ENCODE results near the gene POPDC2.
"Not testable (repeated sequence)": the region's sequence is repeated elsewhere in the genome, so short reads cannot be mapped to it uniquely, and the experiment has no call there.

POPDC2 gene

DNA sequence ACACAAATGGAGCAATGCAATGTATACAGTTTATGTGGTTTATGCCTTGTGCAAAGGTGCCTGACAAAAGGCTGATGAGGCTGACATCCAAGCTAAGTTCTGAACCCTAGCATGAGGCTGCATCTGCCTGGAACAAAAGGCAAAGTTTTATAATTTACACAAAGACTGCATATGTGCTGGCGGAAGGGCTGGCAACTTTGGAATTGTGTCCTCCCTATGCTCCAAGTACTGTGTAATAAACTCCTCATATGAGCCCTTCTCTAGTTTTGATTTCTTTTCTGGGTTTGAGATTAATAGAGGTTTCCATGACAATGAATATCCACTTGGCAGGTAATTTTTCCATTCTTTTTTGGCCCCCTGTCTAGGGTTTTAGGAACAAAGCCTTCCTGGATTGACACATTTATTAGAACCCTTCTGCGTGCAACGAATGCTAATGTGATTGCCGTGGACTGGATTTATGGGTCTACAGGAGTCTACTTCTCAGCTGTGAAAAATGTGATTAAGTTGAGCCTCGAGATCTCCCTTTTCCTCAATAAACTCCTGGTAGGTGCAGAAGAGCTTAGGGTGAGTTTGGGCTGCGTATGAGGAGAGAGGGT lies 51.9 kb downstream of the POPDC2 start:
- Histone ChIP-seq H2AFZ (ENCODE audit: low read depth, low read length) (no peak overlapping the region), H3K4me3 (ENCODE audit: low read length) (no peak overlapping the region), H3K27me3 (ENCODE audit: insufficient read depth, low read length) (peaks cover 3% of the 10 kb centered on the region), H3K9me3 (ENCODE audit: low read length) (no peaks in the 10 kb centered on the region), H3K36me3 (ENCODE audit: insufficient read depth, low read length) (no peaks in the 10 kb centered on the region), H3K4me1 (ENCODE audit: insufficient read depth, low read length) (no peaks in the 10 kb centered on the region)

DNA sequence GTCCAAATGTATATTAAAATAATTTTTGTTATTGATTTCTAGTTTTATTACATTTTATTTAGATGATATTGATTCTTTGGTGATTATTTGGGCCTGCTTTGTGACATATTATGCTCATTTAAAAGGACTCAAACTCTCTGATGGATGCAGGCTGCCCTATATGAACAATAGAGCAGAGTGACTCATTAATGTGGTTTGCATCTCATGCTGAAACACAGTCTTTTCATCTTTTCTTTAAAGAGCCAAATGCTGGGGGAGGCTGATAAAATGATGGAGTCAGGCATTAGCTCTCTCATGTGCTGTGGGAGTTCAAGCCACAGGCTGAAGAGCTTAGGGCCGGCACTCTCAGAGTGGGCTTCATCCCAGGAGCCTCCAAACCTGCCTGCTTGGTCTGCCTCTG lies 55.5 kb downstream of the POPDC2 start:
- H3K4me3 ChIP-seq (ENCODE audit: low read length): no peak overlapping the region
- peaks cover 3% of the 10 kb centered on the region for H3K27me3 ChIP-seq (ENCODE audit: insufficient read depth, low read length)
- no peak overlapping the region for H2AFZ ChIP-seq (ENCODE audit: low read depth, low read length)
- no peaks in the 10 kb centered on the region for H3K36me3 ChIP-seq (ENCODE audit: insufficient read depth, low read length)
- no peaks in the 10 kb centered on the region for H3K4me1 ChIP-seq (ENCODE audit: insufficient read depth, low read length)
- H3K9me3 ChIP-seq (ENCODE audit: low read length): no peaks in the 10 kb centered on the region

DNA sequence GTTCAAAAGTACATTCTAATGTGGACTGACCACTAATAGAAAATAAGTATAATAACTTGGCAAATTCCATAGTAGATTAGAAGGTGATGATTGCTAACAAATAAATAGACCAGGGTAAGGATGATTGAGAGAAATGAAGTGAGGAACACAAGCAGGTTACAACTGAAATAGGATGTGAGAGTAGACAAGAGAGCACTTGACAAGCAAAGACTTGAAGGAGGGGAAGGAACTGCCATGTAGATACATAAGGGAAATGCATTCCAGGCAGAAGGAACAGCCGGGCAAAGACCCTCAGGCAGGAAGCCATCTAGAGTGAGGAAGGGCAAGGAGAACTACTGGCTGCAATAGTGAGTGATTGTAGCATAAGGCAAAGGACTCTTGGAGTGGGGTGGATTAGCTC lies 57.7 kb downstream of the POPDC2 start:
- Histone ChIP-seq H3K27me3 (ENCODE audit: insufficient read depth, low read length) (peaks cover 7% of the 10 kb centered on the region), H2AFZ (ENCODE audit: low read depth, low read length) (no peak overlapping the region), H3K4me3 (ENCODE audit: low read length) (no peak overlapping the region), H3K9me3 (ENCODE audit: low read length) (no peaks in the 10 kb centered on the region), H3K4me1 (ENCODE audit: insufficient read depth, low read length) (no peaks in the 10 kb centered on the region), H3K36me3 (ENCODE audit: insufficient read depth, low read length) (no peaks in the 10 kb centered on the region)

DNA sequence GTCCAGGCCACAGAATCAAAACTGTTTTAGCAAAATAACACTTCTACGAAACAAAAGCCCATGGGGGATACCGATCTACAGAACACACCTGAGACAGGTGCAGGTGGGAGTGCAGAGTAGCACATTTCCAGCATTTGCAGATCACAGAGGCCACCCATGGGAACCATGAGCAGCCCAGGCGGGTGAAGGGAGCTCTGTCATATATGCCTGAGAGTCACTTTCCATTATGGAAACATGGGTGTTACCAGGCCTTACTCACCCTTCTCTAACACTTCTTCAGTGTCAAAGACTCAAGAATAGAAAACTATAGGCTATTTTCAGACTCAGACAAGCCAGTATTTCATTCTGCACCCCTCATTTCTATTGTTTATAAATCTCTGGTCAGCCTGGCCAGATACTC lies 59.2 kb downstream of the POPDC2 start:
- Histone ChIP-seq H3K4me3 (ENCODE audit: low read length) (no peak overlapping the region), H2AFZ (ENCODE audit: low read depth, low read length) (no peak overlapping the region), H3K36me3 (ENCODE audit: insufficient read depth, low read length) (no peaks in the 10 kb centered on the region), H3K4me1 (ENCODE audit: insufficient read depth, low read length) (no peaks in the 10 kb centered on the region), H3K9me3 (ENCODE audit: low read length) (no peaks in the 10 kb centered on the region), H3K27me3 (ENCODE audit: insufficient read depth, low read length) (peaks cover 7% of the 10 kb centered on the region)

DNA sequence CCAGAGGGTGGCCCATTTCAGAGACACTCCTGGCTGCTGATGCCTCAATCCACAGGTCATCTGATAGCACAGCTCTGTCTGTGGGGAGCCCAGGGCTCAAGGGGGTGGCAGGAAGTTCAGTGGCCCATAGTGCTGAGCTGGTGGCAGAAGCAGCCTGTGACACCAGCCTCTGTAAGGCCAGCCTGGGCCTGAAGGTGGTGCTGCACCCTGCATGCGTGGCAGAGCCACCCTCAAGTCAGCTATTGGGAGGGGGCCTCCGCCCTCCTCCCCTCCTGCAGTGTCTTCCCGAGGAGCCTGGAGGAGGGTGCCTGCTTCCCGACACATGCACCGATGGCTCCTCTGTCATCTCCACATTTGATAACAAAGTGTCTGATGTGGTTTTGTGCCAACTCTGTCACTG lies 59.7 kb downstream of the POPDC2 start:
- Histone ChIP-seq H3K36me3 (ENCODE audit: insufficient read depth, low read length) (no peaks in the 10 kb centered on the region), H2AFZ (ENCODE audit: low read depth, low read length) (no peak overlapping the region), H3K4me1 (ENCODE audit: insufficient read depth, low read length) (no peaks in the 10 kb centered on the region), H3K4me3 (ENCODE audit: low read length) (no peak overlapping the region), H3K9me3 (ENCODE audit: low read length) (no peaks in the 10 kb centered on the region), H3K27me3 (ENCODE audit: insufficient read depth, low read length) (peaks cover 7% of the 10 kb centered on the region)

DNA sequence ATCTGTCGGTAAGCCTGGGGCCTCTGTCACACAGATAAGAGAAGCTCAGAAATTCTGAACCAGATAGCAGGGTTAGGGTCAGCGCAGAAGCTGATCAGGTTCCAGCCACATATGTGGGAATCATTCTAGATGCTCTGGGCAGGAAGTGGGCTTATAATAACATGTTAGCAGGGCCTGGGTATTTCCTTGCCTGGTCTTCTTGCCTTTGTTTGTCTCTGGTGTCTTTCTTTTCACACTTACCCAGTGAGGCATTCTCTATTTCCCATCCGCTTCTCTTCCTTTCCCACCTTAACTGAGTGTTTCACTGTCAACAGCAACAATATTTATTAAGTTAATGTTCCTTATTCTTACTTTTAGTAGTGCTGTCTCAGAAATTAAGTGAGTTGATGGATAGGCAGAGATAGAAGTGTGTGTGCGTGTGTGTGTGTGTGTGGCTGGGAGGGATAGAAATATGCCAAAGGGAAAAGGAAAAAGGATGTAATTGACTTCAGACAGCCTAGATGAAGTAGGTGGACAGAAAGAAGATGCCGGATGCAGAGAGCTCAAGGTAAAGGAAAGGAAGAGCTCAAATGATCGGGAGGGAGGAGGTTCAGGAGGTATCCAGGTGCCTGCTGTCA lies 60.7 kb downstream of the POPDC2 start:
- H3K4me3 ChIP-seq (ENCODE audit: low read length): no peak overlapping the region
- no peaks in the 10 kb centered on the region for H3K36me3 ChIP-seq (ENCODE audit: insufficient read depth, low read length)
- H3K9me3 ChIP-seq (ENCODE audit: low read length): no peaks in the 10 kb centered on the region
- H2AFZ ChIP-seq (ENCODE audit: low read depth, low read length): no peak overlapping the region
- peaks cover 3% of the 10 kb centered on the region for H3K27me3 ChIP-seq (ENCODE audit: insufficient read depth, low read length)
- no peaks in the 10 kb centered on the region for H3K4me1 ChIP-seq (ENCODE audit: insufficient read depth, low read length)

DNA sequence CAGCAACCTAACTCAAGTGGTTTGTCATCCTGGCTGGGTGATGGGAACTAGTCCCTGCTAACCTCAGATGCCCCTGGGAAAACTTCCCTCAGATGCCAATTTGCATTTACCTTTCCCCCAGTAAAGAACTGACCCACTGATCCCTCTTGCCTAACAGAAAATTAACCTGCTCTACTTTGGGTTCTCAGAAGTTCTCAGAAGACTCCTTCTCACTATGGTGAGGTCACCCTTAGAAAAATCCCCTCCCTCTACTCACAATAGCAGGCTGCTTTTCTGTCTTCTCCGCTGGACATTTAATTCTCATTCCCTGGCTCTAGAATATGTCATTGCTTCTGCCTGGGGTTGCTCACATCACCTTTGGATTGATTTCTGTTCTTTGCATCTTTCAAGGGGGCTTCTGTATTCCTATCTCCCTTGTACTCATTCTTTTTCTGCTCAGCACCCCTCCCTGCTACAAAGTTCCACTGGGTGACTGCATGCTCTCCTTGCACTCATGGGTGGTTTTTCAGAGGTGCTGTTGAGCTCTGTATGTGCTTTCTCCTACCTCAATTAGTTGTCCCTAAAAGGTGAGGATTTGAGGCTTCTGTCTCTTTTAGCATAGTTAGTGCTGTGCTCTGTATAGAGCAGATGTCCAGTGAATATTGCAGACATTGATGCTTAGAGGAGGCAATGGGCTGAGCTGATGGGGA lies 61.8 kb downstream of the POPDC2 start:
- Histone ChIP-seq H3K27me3 (ENCODE audit: insufficient read depth, low read length) (peaks cover 3% of the 10 kb centered on the region), H3K9me3 (ENCODE audit: low read length) (no peaks in the 10 kb centered on the region), H3K4me1 (ENCODE audit: insufficient read depth, low read length) (no peaks in the 10 kb centered on the region), H2AFZ (ENCODE audit: low read depth, low read length) (no peak overlapping the region), H3K4me3 (ENCODE audit: low read length) (no peak overlapping the region), H3K36me3 (ENCODE audit: insufficient read depth, low read length) (no peaks in the 10 kb centered on the region)

DNA sequence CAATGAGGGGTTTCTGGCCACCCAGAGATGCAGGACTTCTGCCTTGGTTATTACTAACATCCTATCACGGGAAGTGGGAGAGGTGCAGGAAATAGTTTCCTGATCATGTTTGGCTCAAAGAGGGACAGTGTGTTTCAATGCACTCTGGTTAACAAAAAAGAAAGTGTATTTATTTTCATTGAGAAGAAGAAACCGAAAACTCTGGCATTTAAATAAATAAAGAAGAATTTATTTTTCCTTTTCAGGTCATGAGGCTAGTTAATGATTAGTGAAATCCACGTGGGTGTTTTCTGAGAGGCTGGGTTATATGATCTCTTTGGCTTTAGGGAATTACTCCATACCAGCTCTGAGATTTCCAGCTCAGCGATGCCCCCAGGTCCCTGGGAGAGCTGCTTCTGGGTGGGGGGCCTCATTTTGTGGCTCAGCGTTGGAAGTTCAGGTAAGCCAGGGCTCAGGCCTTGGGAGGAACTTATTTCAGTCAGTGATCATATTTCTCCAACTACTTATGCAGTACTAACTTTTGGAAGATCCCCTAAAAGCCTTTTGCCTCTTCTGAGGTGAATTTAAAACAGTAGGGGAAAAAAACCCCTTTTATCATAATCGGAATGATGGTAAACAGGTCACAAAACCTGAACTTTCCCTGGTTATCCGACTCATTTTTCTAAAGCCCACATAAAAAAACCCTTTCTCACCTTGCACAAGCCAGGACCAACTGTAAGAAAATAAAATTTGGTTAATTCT lies 62.7 kb downstream of the POPDC2 start, which contains the start of gene PLA1A:
TSS of gene PLA1A (plus strand) at position 338 of the 741 bp plus-strand sequence. CDS start at position 367, 29 bp downstream.
- H2AFZ ChIP-seq (ENCODE audit: low read depth, low read length): no peak within 1 kb of the TSS

DNA sequence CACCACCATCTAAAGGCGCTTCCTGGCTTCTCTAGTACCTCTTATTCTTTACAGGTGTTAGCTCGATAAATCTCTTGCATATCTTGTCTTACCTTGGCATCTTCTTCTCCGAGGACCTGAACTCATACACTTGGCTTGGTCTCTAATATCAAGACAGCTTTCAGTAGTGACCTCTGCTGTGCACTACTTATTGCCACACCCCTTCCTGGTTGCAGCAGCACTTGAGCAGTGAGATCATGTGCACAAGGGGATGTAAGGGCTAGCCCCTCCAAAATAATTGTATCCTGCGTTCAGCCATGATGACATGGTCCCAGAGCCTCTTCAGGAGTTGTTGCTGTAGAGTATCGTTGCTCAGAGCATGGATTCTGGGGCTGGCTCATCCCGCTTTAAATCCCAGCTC lies 64.0 kb downstream of the POPDC2 start:
- no peak overlapping the region for H2AFZ ChIP-seq (ENCODE audit: low read depth, low read length)
- no peaks in the 10 kb centered on the region for H3K9me3 ChIP-seq (ENCODE audit: low read length)
- no peak overlapping the region for H3K4me3 ChIP-seq (ENCODE audit: low read length)
- H3K4me1 ChIP-seq (ENCODE audit: insufficient read depth, low read length): no peaks in the 10 kb centered on the region
- peaks cover 7% of the 10 kb centered on the region for H3K27me3 ChIP-seq (ENCODE audit: insufficient read depth, low read length)
- H3K36me3 ChIP-seq (ENCODE audit: insufficient read depth, low read length): no peaks in the 10 kb centered on the region

More for the DNA sequence above, 62.7 kb downstream of the POPDC2 start, which contains the start of gene PLA1A:
- Histone ChIP-seq H3K4me3 (ENCODE audit: low read length) (no peak within 1 kb of the TSS), H3K4me1 (ENCODE audit: insufficient read depth, low read length) (no peaks in the 10 kb centered on the region), H3K9me3 (ENCODE audit: low read length) (no peaks in the 10 kb centered on the region), H3K27me3 (ENCODE audit: insufficient read depth, low read length) (peaks cover 3% of the 10 kb centered on the region), H3K36me3 (ENCODE audit: insufficient read depth, low read length) (no peaks in the 10 kb centered on the region)

DNA sequence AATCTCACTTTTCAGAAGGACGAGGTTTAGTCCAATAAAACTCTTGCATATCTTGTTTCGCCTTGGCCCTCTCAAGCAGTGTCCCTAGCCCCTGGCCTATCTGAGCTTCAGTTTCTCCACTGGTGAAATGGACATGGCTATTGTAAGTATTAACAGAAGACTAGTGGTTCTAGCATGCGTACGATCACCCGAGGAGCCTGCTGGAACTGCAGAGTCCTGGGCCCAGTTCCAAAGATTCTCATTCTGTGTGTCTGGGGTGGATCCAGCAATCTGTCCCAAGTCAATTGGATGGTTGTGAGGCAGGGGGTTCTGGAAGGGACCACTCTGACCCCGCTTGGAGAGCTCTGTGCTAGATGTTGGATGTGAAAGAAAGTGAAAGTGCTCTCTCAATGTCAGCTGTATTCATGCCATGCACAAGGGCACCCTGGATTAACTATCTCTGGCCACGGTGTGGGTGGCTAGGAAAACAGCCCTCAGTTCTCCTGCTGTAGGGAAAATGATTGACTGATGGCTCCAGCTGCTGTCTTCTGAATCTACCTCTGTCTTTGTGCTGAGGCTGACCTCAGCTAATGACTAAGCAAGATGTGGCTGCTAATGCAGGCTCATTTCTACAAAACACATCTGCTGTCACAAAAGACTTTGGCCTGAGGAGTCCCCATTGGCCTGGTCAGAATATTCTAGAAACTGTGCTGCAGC lies 64.6 kb downstream of the POPDC2 start:
- Histone ChIP-seq H3K4me3 (ENCODE audit: low read length) (no peak overlapping the region), H3K36me3 (ENCODE audit: insufficient read depth, low read length) (no peaks in the 10 kb centered on the region), H2AFZ (ENCODE audit: low read depth, low read length) (no peak overlapping the region), H3K9me3 (ENCODE audit: low read length) (no peaks in the 10 kb centered on the region), H3K4me1 (ENCODE audit: insufficient read depth, low read length) (no peaks in the 10 kb centered on the region), H3K27me3 (ENCODE audit: insufficient read depth, low read length) (peaks cover 7% of the 10 kb centered on the region)

DNA sequence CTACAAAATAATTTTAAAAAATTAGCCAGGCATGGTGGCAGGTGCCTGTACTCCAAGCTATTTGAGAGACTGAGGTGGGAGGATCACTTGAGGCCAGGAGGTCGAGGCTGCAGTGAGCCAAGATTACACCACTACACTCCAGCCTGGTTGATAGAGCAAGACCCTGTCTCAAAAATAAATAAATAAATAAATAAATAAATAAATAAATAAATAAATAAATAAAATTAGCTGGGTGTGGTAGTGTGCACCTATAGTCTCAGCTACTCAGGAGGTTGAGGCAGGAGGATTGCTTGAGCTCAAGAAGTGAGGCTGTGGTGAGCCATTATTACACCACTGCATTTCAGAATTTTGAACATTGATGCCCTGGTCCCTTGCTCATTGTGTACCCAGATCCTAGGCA lies 65.5 kb downstream of the POPDC2 start:
- not testable (repeated sequence) for H3K4me1 ChIP-seq (ENCODE audit: insufficient read depth, low read length); H3K27me3 ChIP-seq (ENCODE audit: insufficient read depth, low read length); H3K9me3 ChIP-seq (ENCODE audit: low read length); H2AFZ ChIP-seq (ENCODE audit: low read depth, low read length); H3K36me3 ChIP-seq (ENCODE audit: insufficient read depth, low read length); H3K4me3 ChIP-seq (ENCODE audit: low read length)

DNA sequence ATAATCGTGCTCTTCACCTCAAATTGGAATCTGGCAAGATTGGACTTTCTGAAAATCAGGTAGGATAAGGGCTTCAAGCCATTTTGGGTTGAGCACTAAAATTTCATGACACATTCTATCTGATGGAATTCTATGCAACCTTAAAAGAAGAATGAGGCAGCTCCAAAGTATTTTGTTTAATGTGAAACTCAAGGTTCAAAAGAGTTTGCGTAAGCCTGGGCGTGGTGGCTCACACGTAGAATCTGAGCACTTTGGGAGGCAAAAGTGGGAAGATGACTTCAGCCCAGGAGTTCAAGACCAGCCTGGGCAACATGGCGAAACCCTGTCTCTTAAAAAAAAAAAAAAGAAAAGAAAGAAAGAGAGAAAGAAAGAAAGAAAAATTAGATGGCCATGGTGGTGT lies 66.3 kb downstream of the POPDC2 start:
- Histone ChIP-seq H3K4me1 (ENCODE audit: insufficient read depth, low read length) (no peaks in the 10 kb centered on the region), H3K36me3 (ENCODE audit: insufficient read depth, low read length) (no peaks in the 10 kb centered on the region), H3K4me3 (ENCODE audit: low read length) (no peak overlapping the region), H3K9me3 (ENCODE audit: low read length) (peaks cover under 1% of the 10 kb centered on the region), H2AFZ (ENCODE audit: low read depth, low read length) (no peak overlapping the region), H3K27me3 (ENCODE audit: insufficient read depth, low read length) (peaks cover 4% of the 10 kb centered on the region)

Data from neuron (in vitro differentiated cells).